Astrocyte of the cerebellum (primary cell): Measurements from ENCODE around the gene ERBB4.
"Not testable (repeated sequence)": the region's sequence is repeated elsewhere in the genome, so short reads cannot be mapped to it uniquely, and the experiment has no call there.

ENCODE experiments used
- DNase-seq: peaks from one replicate; pipeline ENCODE4 v3.0.0-alpha.2; 2011; ENCODE audit warnings: low read depth
- H3K4me3 ChIP-seq: 2 replicates; pipeline ENCODE4 v1.5.1; 2011; ENCODE audit warnings: mild to moderate bottlenecking, low read depth, low read length, moderate library complexity
- in situ Hi-C: cut with HindIII; loops from 2 replicates; pipeline ENCODE4 v1.10.0; 2017; ENCODE audit warnings: low sequenced_read_pairs
- TF ChIP-seq, protein P1 (sequence below): IDR thresholded peaks from 2 replicates; pipeline ENCODE4 v1.5.1; 2012; ENCODE audit warnings: low read length, low read depth, moderate library complexity, mild to moderate bottlenecking; ENCODE audit errors: missing control alignments

Gene ERBB4

DNA sequence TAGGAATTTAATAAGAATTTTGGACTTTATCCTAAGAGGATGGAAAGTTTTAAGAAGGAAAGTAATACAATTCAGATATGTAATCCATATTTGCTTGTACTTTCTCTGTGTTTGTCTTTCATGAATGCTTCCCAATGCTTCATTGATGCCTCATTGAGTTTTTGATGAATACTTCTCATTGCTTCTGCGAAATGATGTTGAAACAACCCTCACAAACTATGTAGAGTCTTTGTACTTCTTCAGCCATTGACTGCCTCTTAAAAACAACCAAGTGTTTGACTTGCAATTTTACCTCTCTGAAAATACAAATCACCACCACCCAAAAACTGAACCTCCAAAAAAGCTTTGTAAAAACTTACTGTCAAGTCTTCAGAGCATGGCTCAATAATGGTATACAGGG is 424.1 kb downstream of the ERBB4 start:
- no peak overlapping the region for H3K4me3 ChIP-seq
- no peak for DNase-seq
- in situ Hi-C loops, result no loop called here
- TF ChIP-seq, protein P1, sequence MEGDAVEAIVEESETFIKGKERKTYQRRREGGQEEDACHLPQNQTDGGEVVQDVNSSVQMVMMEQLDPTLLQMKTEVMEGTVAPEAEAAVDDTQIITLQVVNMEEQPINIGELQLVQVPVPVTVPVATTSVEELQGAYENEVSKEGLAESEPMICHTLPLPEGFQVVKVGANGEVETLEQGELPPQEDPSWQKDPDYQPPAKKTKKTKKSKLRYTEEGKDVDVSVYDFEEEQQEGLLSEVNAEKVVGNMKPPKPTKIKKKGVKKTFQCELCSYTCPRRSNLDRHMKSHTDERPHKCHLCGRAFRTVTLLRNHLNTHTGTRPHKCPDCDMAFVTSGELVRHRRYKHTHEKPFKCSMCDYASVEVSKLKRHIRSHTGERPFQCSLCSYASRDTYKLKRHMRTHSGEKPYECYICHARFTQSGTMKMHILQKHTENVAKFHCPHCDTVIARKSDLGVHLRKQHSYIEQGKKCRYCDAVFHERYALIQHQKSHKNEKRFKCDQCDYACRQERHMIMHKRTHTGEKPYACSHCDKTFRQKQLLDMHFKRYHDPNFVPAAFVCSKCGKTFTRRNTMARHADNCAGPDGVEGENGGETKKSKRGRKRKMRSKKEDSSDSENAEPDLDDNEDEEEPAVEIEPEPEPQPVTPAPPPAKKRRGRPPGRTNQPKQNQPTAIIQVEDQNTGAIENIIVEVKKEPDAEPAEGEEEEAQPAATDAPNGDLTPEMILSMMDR, result no peak

DNA sequence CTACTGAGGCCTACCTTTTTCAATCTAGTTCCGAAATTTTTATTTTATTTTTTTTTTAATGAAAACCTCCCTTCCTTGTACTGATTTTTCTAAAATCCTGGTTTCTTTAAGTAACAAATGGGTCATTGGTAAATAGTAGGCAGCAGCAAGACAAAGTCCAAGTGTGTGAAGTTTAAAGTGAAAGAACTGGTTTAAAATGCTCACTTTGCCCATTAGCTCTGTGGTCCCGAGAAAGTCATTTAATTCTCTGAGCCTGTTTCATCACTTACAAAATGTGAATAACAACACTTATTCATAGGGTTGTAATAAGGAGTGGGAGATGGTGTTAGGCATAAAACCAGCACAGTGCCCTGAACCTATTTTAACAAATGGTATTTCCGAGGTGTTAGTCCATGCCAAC is 426.2 kb downstream of the ERBB4 start:
- in situ Hi-C loops, result no loop called here
- TF ChIP-seq, protein P1, result no peak
- DNase-seq, result no peak
- H3K4me3 ChIP-seq, result no peak overlapping the region

DNA sequence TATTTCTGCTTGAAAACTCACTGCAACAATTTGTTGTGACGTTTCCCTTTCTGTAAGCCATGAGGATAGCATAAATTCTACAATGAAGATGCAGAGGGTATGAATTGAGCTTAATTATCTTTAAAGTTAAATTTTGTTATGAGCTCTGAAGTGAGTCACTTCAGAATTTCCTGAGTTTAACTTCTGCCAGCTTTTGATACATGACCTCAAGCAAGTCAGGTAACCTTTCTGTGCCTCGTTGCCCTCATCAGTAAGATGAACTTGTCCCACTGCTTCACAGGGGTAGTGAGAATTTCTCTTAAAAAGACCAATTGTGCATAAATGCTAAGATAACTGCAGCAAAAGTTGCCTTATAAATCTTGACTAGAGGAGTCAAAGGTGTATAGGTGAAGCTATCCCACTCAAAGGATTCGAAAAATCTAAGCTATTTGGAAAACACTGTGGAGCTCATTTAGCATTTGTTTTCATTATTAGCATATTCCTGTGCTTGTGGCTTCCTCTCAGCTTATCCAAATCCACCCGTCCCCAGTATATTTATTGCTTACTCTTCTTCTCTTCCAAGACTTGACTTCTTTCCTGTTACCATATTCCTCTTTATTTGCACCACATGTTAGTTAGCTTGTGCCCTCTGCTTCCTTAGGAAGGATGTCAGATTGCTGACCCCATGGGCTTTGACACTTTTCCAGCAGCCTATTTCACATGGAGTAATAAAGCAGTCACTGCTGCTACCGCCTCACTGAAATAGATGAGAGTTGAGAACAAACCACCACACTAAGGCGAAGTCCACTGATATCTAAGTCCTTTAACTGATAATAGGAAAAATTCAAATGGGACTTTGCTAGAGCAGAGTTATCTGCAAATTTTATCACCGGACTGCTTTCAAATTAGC is 428.6 kb downstream of the ERBB4 start:
- in situ Hi-C loops, result no loop called here
- no peak for DNase-seq
- TF ChIP-seq, protein P1, result no peak
- H3K4me3 ChIP-seq, result no peak overlapping the region

DNA sequence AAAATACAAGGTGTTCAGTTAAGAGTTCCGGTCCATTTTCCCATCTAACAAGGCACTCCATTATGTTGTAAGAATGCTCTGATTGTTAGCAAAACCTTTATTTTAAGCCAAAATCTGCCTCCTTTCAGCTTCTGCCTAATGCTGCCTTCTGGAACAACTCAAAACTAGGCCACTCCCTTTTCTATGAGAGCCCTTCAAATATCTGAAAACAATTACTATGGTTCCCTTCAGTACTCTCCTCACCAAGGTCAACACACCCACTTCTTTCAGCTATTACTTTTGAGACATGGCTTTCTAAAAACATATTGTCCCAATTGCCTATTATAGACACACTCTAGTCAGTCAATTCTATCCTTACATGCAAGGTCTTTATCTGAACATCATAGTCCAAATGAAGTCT is 429.4 kb downstream of the ERBB4 start:
- in situ Hi-C loops, result no loop called here
- TF ChIP-seq, protein P1, result no peak
- no peak for DNase-seq
- H3K4me3 ChIP-seq, result no peak overlapping the region

DNA sequence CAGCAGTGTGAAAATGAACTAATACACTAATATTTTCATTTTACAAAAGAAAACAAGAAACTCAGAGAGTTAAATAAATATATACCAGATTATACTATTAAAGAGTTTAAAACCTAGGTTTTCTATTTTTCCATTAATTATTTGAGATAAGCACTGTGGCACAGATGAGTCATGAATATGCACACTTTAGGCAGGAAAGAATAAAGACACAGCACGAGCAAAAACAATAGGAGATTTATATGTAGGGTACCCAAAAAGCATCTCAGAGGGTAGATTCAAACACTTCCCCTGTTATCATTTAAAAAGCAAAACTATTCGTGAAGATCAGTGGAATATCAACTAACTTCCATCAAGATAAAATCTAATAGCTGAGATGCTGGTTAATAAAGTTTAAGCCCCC is 430.6 kb downstream of the ERBB4 start:
- no peak overlapping the region for H3K4me3 ChIP-seq
- TF ChIP-seq, protein P1, result no peak
- in situ Hi-C loops, result no loop called here
- DNase-seq, result no peak

DNA sequence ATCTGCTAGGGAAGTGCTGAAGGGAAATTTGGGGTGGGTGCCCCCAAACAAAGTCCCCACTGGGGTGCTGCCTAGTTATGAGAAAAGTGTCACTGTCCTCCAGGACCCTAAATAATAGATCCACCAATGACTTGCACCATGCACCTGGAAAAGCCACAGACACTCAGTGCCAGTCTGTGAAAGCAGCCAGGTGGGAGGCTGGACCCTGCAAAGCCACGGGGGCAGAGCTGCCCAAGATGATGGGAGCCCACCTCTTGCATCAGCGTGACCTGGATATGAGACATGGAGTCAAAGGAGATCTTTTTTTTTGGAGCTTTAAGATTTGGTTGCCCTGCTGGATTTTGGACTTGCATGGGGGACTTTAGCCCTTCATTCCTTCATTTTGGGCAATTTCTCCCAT is 431.6 kb downstream of the ERBB4 start:
- no peak overlapping the region for H3K4me3 ChIP-seq
- TF ChIP-seq, protein P1, result no peak
- no peak for DNase-seq
- in situ Hi-C loops, result no loop called here

DNA sequence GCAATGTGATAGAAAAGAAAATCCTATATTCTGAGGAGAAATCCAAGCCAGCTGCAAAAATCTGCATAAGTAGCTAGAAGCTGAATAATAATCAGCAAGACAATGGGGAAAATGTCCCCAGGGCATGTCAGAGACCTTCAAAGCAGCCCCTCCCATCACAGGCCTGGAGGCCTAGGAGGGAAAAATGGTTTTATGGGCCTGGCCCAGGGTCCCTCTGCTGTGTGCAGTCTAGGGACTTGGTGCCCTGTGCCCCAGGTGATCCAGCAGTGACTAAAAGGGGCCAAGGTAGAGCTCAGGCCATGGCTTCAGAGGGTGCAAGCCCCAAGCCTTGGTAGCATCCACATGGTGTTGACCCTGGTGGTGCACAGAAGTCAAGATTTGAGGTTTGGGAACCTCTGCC is 432.1 kb downstream of the ERBB4 start:
- H3K4me3 ChIP-seq, DNase-seq, in situ Hi-C loops: not testable (repeated sequence)
